DND-41 (cell line): Measurements from ENCODE around the gene CCDC92.

Experiments
- EZH2 ChIP-seq: IDR thresholded peaks from 3 replicates; pipeline ENCODE4 v1.6.1; 2012; ENCODE audit warnings: borderline replicate concordance, low read depth, mild to moderate bottlenecking, moderate library complexity, low read length, inconsistent platforms; ENCODE audit not compliant: severe bottlenecking
- TF ChIP-seq, protein P1 (sequence below): IDR thresholded peaks from 2 replicates; pipeline ENCODE4 v1.5.1; 2012; ENCODE audit warnings: borderline replicate concordance, low read length, moderate library complexity, mild to moderate bottlenecking; ENCODE audit not compliant: poor library complexity, severe bottlenecking; ENCODE audit errors: extremely low read depth

DNA sequence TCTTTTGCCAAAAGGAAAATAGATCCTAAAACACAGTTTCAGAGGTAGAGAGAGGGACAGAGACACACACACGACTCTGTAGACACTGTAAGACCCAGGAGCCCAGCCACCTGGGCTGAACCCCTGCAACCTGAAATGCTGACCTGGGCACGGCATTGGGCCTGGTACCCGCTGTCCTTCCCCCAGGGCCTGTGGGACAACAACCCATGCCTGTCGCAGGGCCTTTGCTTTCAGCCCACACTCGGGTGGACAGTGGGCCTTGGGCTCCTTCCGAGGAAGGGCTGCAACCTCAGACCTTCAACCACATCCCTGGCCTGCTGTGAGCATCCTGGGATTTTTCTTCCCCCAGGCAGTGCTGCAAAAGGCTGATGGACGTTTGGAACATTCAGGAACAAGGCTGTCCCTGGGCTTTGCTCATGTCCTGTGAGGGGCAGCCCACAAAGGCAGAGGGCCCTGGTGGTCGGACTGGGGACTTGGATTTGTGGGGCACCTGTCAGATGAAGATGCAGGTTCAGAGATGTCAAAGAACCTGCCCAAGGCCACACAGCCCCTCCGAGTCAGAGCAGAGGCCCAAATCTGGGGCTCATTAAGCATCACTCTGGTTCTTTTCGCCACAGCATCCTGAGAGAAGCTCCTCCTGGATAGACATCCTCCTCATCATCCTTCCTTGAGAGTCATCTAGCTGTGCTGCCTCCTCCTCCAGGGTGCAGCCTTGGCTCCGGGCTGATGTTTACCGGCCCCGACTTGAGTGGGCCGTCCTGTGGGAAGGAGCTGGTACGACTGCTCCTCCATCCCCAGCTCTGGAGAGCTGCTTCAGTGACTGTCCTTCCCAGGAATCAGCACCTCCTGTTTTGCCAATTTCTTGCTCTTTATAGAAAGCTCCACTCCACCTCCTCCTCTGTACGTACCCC, 32.7 kb downstream of the CCDC92 start:
- TF ChIP-seq, protein P1, sequence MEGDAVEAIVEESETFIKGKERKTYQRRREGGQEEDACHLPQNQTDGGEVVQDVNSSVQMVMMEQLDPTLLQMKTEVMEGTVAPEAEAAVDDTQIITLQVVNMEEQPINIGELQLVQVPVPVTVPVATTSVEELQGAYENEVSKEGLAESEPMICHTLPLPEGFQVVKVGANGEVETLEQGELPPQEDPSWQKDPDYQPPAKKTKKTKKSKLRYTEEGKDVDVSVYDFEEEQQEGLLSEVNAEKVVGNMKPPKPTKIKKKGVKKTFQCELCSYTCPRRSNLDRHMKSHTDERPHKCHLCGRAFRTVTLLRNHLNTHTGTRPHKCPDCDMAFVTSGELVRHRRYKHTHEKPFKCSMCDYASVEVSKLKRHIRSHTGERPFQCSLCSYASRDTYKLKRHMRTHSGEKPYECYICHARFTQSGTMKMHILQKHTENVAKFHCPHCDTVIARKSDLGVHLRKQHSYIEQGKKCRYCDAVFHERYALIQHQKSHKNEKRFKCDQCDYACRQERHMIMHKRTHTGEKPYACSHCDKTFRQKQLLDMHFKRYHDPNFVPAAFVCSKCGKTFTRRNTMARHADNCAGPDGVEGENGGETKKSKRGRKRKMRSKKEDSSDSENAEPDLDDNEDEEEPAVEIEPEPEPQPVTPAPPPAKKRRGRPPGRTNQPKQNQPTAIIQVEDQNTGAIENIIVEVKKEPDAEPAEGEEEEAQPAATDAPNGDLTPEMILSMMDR: no peak
- no peak for TF ChIP-seq EZH2
